Heart right ventricle (tissue), 16 donors: ENCODE results near the gene NELL1. TPM values are rescaled to one million over a fixed set of nuclear protein-coding genes. Genes with fewer than 3 reads are reported as not detected.
A peak's percentile ranks its signal among the peaks of the same experiment; 100 is the strongest.

ENCODE experiments used
- ATAC-seq, 8 donors: fragments of 200-7000 bp; cut with Tn5 transposase; one replicate each; pipeline ENCODE4 v1.9.1; 2020; ENCODE audit warnings: mild to moderate bottlenecking in 8 of 8, moderate library complexity in 8 of 8, moderate number of reproducible peaks in 1 of 8
- DNase-seq, 2 donors: peaks; one replicate each; pipeline ENCODE4 v3.0.0-alpha.2; 2020
- H3K27ac ChIP-seq, 10 donors: fragments of 200-600 bp; sonication (generic) in 2 of 10; one replicate each; pipeline versions ENCODE4 v1.5.0 to v1.8.0; 2020 to 2022; ENCODE audit warnings: mild to moderate bottlenecking in 3 of 10
- H3K27me3 ChIP-seq, 7 donors: fragments of 200-600 bp; one replicate each; pipeline ENCODE4 v1.8.0; 2021 to 2022; ENCODE audit warnings: mild to moderate bottlenecking in 2 of 7
- H3K36me3 ChIP-seq, 9 donors: fragments of 200-600 bp; sonication (generic) in 1 of 9; one replicate each; pipeline versions ENCODE4 v1.5.0 to v1.8.0; 2020 to 2022; ENCODE audit warnings: mild to moderate bottlenecking in 2 of 9
- H3K4me1 ChIP-seq, 9 donors: fragments of 200-600 bp; sonication (generic) in 1 of 9; one replicate each; pipeline versions ENCODE4 v1.5.0 to v1.8.0; 2020 to 2022; ENCODE audit warnings: mild to moderate bottlenecking in 4 of 9
- H3K4me3 ChIP-seq, 10 donors: fragments of 200-600 bp; sonication (generic) in 2 of 10; one replicate each; pipeline versions ENCODE4 v1.5.0 to v1.8.0; 2020 to 2022; ENCODE audit warnings: mild to moderate bottlenecking in 7 of 10, moderate library complexity in 2 of 10
- H3K9me3 ChIP-seq, 11 donors: fragments of 200-600 bp in 10 of 11; sonication (generic) in 2 of 11; one replicate each; pipeline versions ENCODE4 v1.5.0 to v1.8.0; 2013 to 2022; ENCODE audit warnings: mild to moderate bottlenecking in 2 of 11, control low read depth in 1 of 11, moderate library complexity in 1 of 11
- CTCF ChIP-seq, 9 donors: fragments of 200-600 bp; sonication (generic) in 2 of 9; IDR thresholded peaks; one replicate each; pipeline versions ENCODE4 v1.5.0 to v1.8.0; 2021 to 2022; ENCODE audit warnings: antibody characterized with exemption in 9 of 9, mild to moderate bottlenecking in 5 of 9, moderate library complexity in 1 of 9
- whole genome bisulfite sequencing, 2 donors: extraction: QIAGEN DNeasy Blood & Tissue Kit; methylation state at CpG; one replicate each; pipeline ENCODE4 v1.1.7; 2013; ENCODE audit warnings: inconsistent platforms in 1 of 2; 5-methylcytosine and 5-hydroxymethylcytosine counted together
- intact Hi-C, 10 donors: fragments of 100-400 bp; cut with DNase I; formaldehyde crosslinking; loops; one replicate each; pipeline versions ENCODE4 v1.11.1 to v1.14.2; 2022
- polyA plus RNA-seq, 2 donors: library from polyadenylated mRNA; stranded (reverse); fragments of 200-250 nt; gene quantifications; one replicate each; pipeline ENCODE4 v1.2.3, GENCODE V29; 2013
- total RNA-seq, 10 donors: library from RNA; stranded (reverse); fragmentation: NEBNext Ultra II Directional in 3 of 10; extraction: Animal tissue kit (Norgen Biotek cat#: 25700) in 3 of 10; gene quantifications; one replicate each; pipeline versions ENCODE4 v1.2.1 to v1.2.4, GENCODE V29; 2021 to 2023
- donor health status: Arrhythmogenic right ventricular cardiomyopathy.
- donor health status: ischemic (EF 13 %, LVEDD 7.1; RV severe dilation, severe dysfunction).
- donor health status: healthy with polysubstance abuse.
- donor health status: DM: no; HTN: yes; CAD: no.
- donor health status: DM: no; HTN: no; CAD: no.
- donor health status: ischemic (EF 25% LVEDD 6.9; RV normal size, moderate dysfunction).
- donor health status: ischemic (EF 25% LVEDD 5.7; RV mildly dilated, moderate dysfunction).
- donor health status: healthy.
- donor health status: DM: yes; HTN: yes; CAD: no.
- donor health status: Ischemic cardiomyopathy.
- donor health status: ischemic (EF 35%, LVEDD 5.7; RV mildly dilated, moderate dysfunction).
- donor health status: nonischemic (EF 11% LVEDD 7.7; RV severe dilation, severe dysfunction).
- donor health status: DM: yes; HTN: yes; CAD: no.
- donor health status: PGD.
- donor health status: ischemic (EF 29% LVEDD 5.4; RV normal size, mild dysfunction).
- donor health status: nonischemic (EF 23%, LVEDD 6.1; RV moderate dilation, normal function).

The NELL1 gene
- total and polyA plus RNA-seq, 12 donors, result not detected

- no peak for TF ChIP-seq CTCF (IDR thresholded peaks at IDR 0.05)
- 63 to 68% methylated on average over 3 of the region's 3 CpGs for WGBS, 2 donors
- no peaks in the 10 kb centered on the region for H3K36me3 ChIP-seq
- intact Hi-C loops, result no loop called here
- no peaks in the 10 kb centered on the region for H3K4me1 ChIP-seq
- DNase-seq (no peak), ATAC-seq (peak in 1 of 8 donors; percentile 42)
- H3K9me3 ChIP-seq, result peaks cover 0 to 2% (median 0%) of the 10 kb centered on the region in 11 donors
- no peak overlapping the region for H3K4me3 ChIP-seq
- no peaks in the 10 kb centered on the region for H3K27me3 ChIP-seq
- H3K27ac ChIP-seq, result no peak overlapping the region
Measured at GRCh38 chr11:21615955-21616371, 946.6 kb downstream of the NELL1 start.

GRCh38 chr11:21622566-21622965 is 953.2 kb downstream of the NELL1 start:
- 68 to 80% methylated on average over 1 of the region's 1 CpG for WGBS, 2 donors
- intact Hi-C loops, result no loop called here
- H3K27me3 ChIP-seq, result no peaks in the 10 kb centered on the region
- peaks cover 0 to 4% (median 0%) of the 10 kb centered on the region in 9 donors for H3K4me1 ChIP-seq
- ATAC-seq (peak in 1 of 8 donors; percentile 50), DNase-seq (no peak)
- no peak for TF ChIP-seq CTCF (IDR thresholded peaks at IDR 0.05)
- no peak overlapping the region for H3K27ac ChIP-seq
- H3K4me3 ChIP-seq, result no peak overlapping the region
- peaks cover 0 to 2% (median 0%) of the 10 kb centered on the region in 11 donors for H3K9me3 ChIP-seq
- H3K36me3 ChIP-seq, result no peaks in the 10 kb centered on the region

GRCh38 chr11:21622995-21623394 is 953.6 kb downstream of the NELL1 start:
- WGBS, 2 donors, result 61 to 67% methylated on average over 3 of the region's 3 CpGs
- intact Hi-C loops, result no loop called here
- no peaks in the 10 kb centered on the region for H3K36me3 ChIP-seq
- no peak overlapping the region for H3K27ac ChIP-seq
- peaks cover 0 to 4% (median 0%) of the 10 kb centered on the region in 9 donors for H3K4me1 ChIP-seq
- no peak for TF ChIP-seq CTCF (IDR thresholded peaks at IDR 0.05)
- peak in 3 of 8 donors; percentile 56 to 83 (median 62) for ATAC-seq
- no peak overlapping the region for H3K4me3 ChIP-seq
- H3K27me3 ChIP-seq, result no peaks in the 10 kb centered on the region
- no peak for DNase-seq
- H3K9me3 ChIP-seq, result peaks cover 0 to 2% (median 0%) of the 10 kb centered on the region in 11 donors

Other genes starting within 250 kb of the NELL1 start
- not detected for gene SLC6A5, start 70.0 kb upstream of the NELL1 start, total RNA-seq
- gene SLC6A5, start 70.0 kb upstream of the NELL1 start, polyA plus RNA-seq, result not detected